Measurements from ENCODE around the gene RNF126. TPM values are rescaled to one million over a fixed set of nuclear protein-coding genes. Genes with fewer than 3 reads are reported as not detected.
"Not testable (repeated sequence)": the region's sequence is repeated elsewhere in the genome, so short reads cannot be mapped to it uniquely, and the experiment has no call there.

RNF126 gene
- total RNA-seq, 3 donors from 2014 or later: 47.5 to 69.1 (median 62.0) TPM

GRCh38 chr19:676339-677105 lies 13.5 kb upstream of the RNF126 start, which contains the start of gene FSTL3:
Gene FSTL3 (plus strand): TSS chr19:676392. CDS start chr19:676424, 32 bp downstream.
- TF ChIP-seq CTCF (IDR thresholded peaks at IDR 0.05): no peak
- ATAC-seq: no peak
- DNase-seq: peak in 1 of 3 donors; percentile 57
- intact Hi-C loops (cut with DNase I, micrococcal nuclease): no loop called here
- Histone ChIP-seq H3K9me3 (no peaks in the 10 kb centered on the region), H3K36me3 (ENCODE audit: low read depth) (no peaks in the 10 kb centered on the region), H3K4me1 (ENCODE audit: low read depth) (peaks cover 12% of the 10 kb centered on the region), H3K4me3 (no peak within 1 kb of the TSS)

- DNase-seq (no peak), ATAC-seq (no peak)
- H3K36me3 ChIP-seq (ENCODE audit: low read depth): no peaks in the 10 kb centered on the region
- TF ChIP-seq CTCF (IDR thresholded peaks at IDR 0.05): no peak
- H3K4me3 ChIP-seq: no peak overlapping the region
- H3K9me3 ChIP-seq: no peaks in the 10 kb centered on the region
- intact Hi-C loops (cut with DNase I, micrococcal nuclease): no loop called here
- peaks cover 12% of the 10 kb centered on the region for H3K4me1 ChIP-seq (ENCODE audit: low read depth)
Measured at GRCh38 chr19:676007-676338, 13.0 kb upstream of the RNF126 start.

- Histone ChIP-seq H3K36me3 (ENCODE audit: low read depth) (no peaks in the 10 kb centered on the region), H3K4me3 (no peak overlapping the region), H3K9me3 (no peaks in the 10 kb centered on the region), H3K4me1 (ENCODE audit: low read depth) (peaks cover 10% of the 10 kb centered on the region)
- intact Hi-C loops (cut with DNase I, micrococcal nuclease): no loop called here
- no peak for TF ChIP-seq CTCF (IDR thresholded peaks at IDR 0.05)
- ATAC-seq (no peak), DNase-seq (peak in 1 of 3 donors; percentile 56)
Measured at GRCh38 chr19:674282-675151, 11.5 kb upstream of the RNF126 start.

GRCh38 chr19:670609-671075 lies 7.6 kb upstream of the RNF126 start:
- intact Hi-C loops (cut with DNase I, micrococcal nuclease): no loop called here
- Histone ChIP-seq H3K9me3 (no peaks in the 10 kb centered on the region), H3K36me3 (ENCODE audit: low read depth) (no peaks in the 10 kb centered on the region), H3K4me1 (ENCODE audit: low read depth) (peaks cover 3% of the 10 kb centered on the region), H3K4me3 (no peak overlapping the region)
- ATAC-seq (no peak), DNase-seq (no peak)
- TF ChIP-seq CTCF (IDR thresholded peaks at IDR 0.05): no peak

GRCh38 chr19:668675-669434 lies 5.8 kb upstream of the RNF126 start:
- intact Hi-C loops (cut with DNase I, micrococcal nuclease): loop anchor here (5.0 kb wide), 1 partner anchor 63 kb away; no protein-coding TSS in a partner anchor
- not testable (repeated sequence) for H3K9me3 ChIP-seq; H3K4me1 ChIP-seq (ENCODE audit: low read depth); ATAC-seq; H3K36me3 ChIP-seq (ENCODE audit: low read depth); DNase-seq; H3K4me3 ChIP-seq

GRCh38 chr19:666985-667573 lies 4.1 kb upstream of the RNF126 start:
- H3K9me3 ChIP-seq; H3K36me3 ChIP-seq (ENCODE audit: low read depth); H3K4me3 ChIP-seq; ATAC-seq; DNase-seq: not testable (repeated sequence)
- intact Hi-C loops (cut with DNase I, micrococcal nuclease): loop anchor here (5.0 kb wide), 1 partner anchor 65 kb away; no protein-coding TSS in a partner anchor
- H3K4me1 ChIP-seq (ENCODE audit: low read depth): peaks cover 12% of the 10 kb centered on the region

Data from mucosa of descending colon (tissue), 3 donors.